Left ventricle myocardium inferior (tissue), 1 donor: ENCODE data around the gene DCAF8. TPM values are rescaled to one million over a fixed set of nuclear protein-coding genes. Genes with fewer than 3 reads are reported as not detected.

Experiments
- DNase-seq: peaks from one replicate; pipeline ENCODE4 v3.0.0-alpha.2; 2020
- H3K27ac ChIP-seq: fragments of 200-600 bp; replicated peaks from 2 replicates; pipeline ENCODE4 v1.8.0; 2021
- H3K27me3 ChIP-seq: fragments of 200-600 bp; 2 replicates; pipeline ENCODE4 v1.8.0; 2021; ENCODE audit warnings: low read depth
- H3K36me3 ChIP-seq: fragments of 200-600 bp; 2 replicates; pipeline ENCODE4 v1.8.0; 2021
- H3K4me1 ChIP-seq: fragments of 200-600 bp; 2 replicates; pipeline ENCODE4 v1.8.0; 2021
- H3K4me3 ChIP-seq: fragments of 200-600 bp; 2 replicates; pipeline ENCODE4 v1.8.0; 2021; ENCODE audit warnings: mild to moderate bottlenecking, moderate library complexity
- H3K9me3 ChIP-seq: fragments of 200-600 bp; replicated peaks from 2 replicates; pipeline ENCODE4 v1.8.0; 2021
- intact Hi-C: fragments of 100-400 bp; cut with micrococcal nuclease; formaldehyde crosslinking; loops from one replicate; pipeline ENCODE4 v1.11.0; 2022
- total RNA-seq: library from RNA; stranded (reverse); fragmentation: NEBNext Ultra II Directional; extraction: Animal tissue kit (Norgen Biotek cat#: 25700); gene quantifications from one replicate; pipeline ENCODE4 v1.2.1, GENCODE V29; 2021
- TF ChIP-seq, protein P1 (sequence below): fragments of 200-600 bp; IDR thresholded peaks from 2 replicates; pipeline ENCODE4 v1.8.0; 2021; ENCODE audit warnings: antibody characterized with exemption, mild to moderate bottlenecking, borderline replicate concordance
- donor health status: DM: no; HTN: yes; CAD: no; lungs with severe emphysema.

DCAF8 gene
- total RNA-seq, 1 donor from 2014 or later, result 162 TPM

- Histone ChIP-seq H3K9me3 (no peaks in the 10 kb centered on the region), H3K27ac (peak overlapping the region; percentile 96), H3K4me1 (peaks cover 79% of the 10 kb centered on the region), H3K36me3 (peaks cover 14% of the 10 kb centered on the region), H3K4me3 (no peak overlapping the region), H3K27me3 (no peaks in the 10 kb centered on the region)
- no peak for DNase-seq
- intact Hi-C loops, result loop anchor here (10.0 kb wide), 1 partner anchor 61 kb away; the partner anchor contains the start of gene CASQ1
- TF ChIP-seq, protein P1, sequence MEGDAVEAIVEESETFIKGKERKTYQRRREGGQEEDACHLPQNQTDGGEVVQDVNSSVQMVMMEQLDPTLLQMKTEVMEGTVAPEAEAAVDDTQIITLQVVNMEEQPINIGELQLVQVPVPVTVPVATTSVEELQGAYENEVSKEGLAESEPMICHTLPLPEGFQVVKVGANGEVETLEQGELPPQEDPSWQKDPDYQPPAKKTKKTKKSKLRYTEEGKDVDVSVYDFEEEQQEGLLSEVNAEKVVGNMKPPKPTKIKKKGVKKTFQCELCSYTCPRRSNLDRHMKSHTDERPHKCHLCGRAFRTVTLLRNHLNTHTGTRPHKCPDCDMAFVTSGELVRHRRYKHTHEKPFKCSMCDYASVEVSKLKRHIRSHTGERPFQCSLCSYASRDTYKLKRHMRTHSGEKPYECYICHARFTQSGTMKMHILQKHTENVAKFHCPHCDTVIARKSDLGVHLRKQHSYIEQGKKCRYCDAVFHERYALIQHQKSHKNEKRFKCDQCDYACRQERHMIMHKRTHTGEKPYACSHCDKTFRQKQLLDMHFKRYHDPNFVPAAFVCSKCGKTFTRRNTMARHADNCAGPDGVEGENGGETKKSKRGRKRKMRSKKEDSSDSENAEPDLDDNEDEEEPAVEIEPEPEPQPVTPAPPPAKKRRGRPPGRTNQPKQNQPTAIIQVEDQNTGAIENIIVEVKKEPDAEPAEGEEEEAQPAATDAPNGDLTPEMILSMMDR, result no peak
Observed at GRCh38 chr1:160255781-160256300, 6.5 kb downstream of the DCAF8 start.

- no peaks in the 10 kb centered on the region for H3K27me3 ChIP-seq
- peaks cover 62% of the 10 kb centered on the region for H3K4me1 ChIP-seq
- no peak overlapping the region for H3K4me3 ChIP-seq
- DNase-seq, result peak; percentile 48
- peaks cover 14% of the 10 kb centered on the region for H3K36me3 ChIP-seq
- intact Hi-C loops, result loop anchor here (10.0 kb wide), 1 partner anchor 57 kb away; the partner anchor contains the start of gene CASQ1
- TF ChIP-seq, protein P1, result peak; percentile 79
- no peaks in the 10 kb centered on the region for H3K9me3 ChIP-seq
- H3K27ac ChIP-seq, result peak overlapping the region; percentile 56
Observed at GRCh38 chr1:160251687-160252526, 10.4 kb downstream of the DCAF8 start.

DNA sequence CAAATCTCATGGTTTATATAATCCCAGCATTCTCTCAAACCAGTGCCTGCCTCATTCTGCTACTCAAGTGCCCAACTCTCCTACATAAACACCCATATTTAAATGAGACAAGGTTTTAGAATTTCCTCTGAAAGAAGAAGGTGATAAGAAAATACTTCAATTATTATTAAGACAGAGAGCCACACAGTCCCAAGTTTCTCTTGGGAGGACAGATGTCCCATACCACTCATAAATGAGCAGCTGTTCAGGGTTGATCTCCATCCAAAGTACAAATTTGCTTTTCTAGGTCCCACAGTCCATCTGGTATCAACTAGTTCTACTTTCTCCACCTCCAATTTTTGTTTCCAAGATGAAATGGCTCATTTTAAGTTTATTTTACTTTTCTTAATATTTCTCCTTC, 11.3 kb downstream of the DCAF8 start:
- peaks cover 62% of the 10 kb centered on the region for H3K4me1 ChIP-seq
- TF ChIP-seq, protein P1, result no peak
- intact Hi-C loops, result loop anchor here (10.0 kb wide), 1 partner anchor 56 kb away; the partner anchor contains the start of gene CASQ1

GRCh38 chr1:160247053-160247452, 15.3 kb downstream of the DCAF8 start:
- peak overlapping the region; percentile 71 for H3K27ac ChIP-seq
- H3K4me1 ChIP-seq, result peaks cover 79% of the 10 kb centered on the region
- peaks cover 5% of the 10 kb centered on the region for H3K36me3 ChIP-seq
- no peak for DNase-seq
- no peaks in the 10 kb centered on the region for H3K27me3 ChIP-seq
- no peak overlapping the region for H3K4me3 ChIP-seq
- no peaks in the 10 kb centered on the region for H3K9me3 ChIP-seq
- intact Hi-C loops, result no loop called here
- TF ChIP-seq, protein P1, result no peak

More for the DNA sequence above, 11.3 kb downstream of the DCAF8 start:
- Histone ChIP-seq H3K36me3 (peaks cover 14% of the 10 kb centered on the region), H3K4me3 (no peak overlapping the region), H3K27ac (peak overlapping the region; percentile 56), H3K9me3 (no peaks in the 10 kb centered on the region), H3K27me3 (no peaks in the 10 kb centered on the region)
- DNase-seq, result no peak

GRCh38 chr1:160245434-160245833, 16.9 kb downstream of the DCAF8 start:
- no peak for DNase-seq
- Histone ChIP-seq H3K27me3 (no peaks in the 10 kb centered on the region), H3K4me1 (peaks cover 64% of the 10 kb centered on the region), H3K4me3 (no peak overlapping the region), H3K36me3 (peaks cover 21% of the 10 kb centered on the region), H3K9me3 (no peaks in the 10 kb centered on the region), H3K27ac (peak overlapping the region; percentile 71)
- TF ChIP-seq, protein P1, result no peak
- intact Hi-C loops, result no loop called here
